Measurements from ENCODE around the gene AGPS.

Gene AGPS

GRCh38 chr2:177403838-177404237 lies 11.3 kb downstream of the AGPS start (continued):
- TF ChIP-seq PRDM10 (tag by site-specific recombination; IDR thresholded peaks at IDR 0.05) = no peak
- no peak for TF ChIP-seq ZNF600 (tag by site-specific recombination; IDR thresholded peaks at IDR 0.05)
- TF ChIP-seq ZSCAN18 (tag by site-specific recombination; IDR thresholded peaks at IDR 0.05) = no peak
- TF ChIP-seq GLI4 (tag by site-specific recombination; IDR thresholded peaks at IDR 0.05) = no peak

- H3K27ac ChIP-seq (ENCODE audit: extremely low read depth, low read depth, low read length) = no peak overlapping the region
Measured at GRCh38 chr2:177404243-177404642, 11.7 kb downstream of the AGPS start.

DNA sequence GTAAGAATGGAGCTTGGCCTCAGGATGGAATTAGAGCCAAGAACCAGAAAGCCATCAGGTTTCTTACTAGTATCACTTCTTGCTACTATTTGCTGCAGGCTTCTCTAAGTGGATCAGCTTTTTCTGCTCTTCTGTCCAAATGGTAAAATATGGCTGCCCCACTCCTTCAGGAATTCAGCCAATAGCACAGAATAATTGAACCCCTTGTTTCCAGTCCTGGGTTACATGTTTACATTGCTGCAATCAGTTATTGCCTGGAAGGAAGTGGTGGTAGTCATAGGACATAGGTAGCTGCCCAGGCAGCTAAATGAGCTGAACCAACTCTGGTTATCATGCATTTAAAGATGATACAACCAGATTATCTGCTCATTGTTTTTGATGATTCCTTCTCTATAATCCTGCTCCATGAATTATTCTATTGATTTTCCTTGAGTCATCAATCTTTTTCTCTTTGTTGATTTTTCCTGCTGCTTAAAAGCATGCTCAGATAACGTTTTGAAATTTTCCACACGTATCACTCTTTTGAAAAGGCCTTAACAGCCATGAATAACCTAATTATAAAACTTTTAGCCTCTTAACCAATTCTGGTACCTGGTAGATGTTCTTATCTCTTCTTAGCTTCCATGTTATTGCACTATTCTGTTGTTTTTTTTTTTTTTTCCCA lies 12.6 kb downstream of the AGPS start:
- CTCF ChIA-PET = interaction anchor here (0.9 to 3.1 kb wide), 4 partner anchors 11 to 70 kb away, joined by 3 to 18 read pairs (median 4); partner anchors contain the start of gene AGPS
- Histone ChIP-seq H3K9me3 (ENCODE audit: control insufficient read depth, insufficient read depth, low read depth, low read length) (no peaks in the 10 kb centered on the region), H3K27ac (ENCODE audit: extremely low read depth, low read depth, low read length) (no peak overlapping the region), H3K4me1 (ENCODE audit: control insufficient read depth, insufficient read depth, low read length) (peaks cover 13% of the 10 kb centered on the region), H3K36me3 (ENCODE audit: control insufficient read depth in 2 of 2, insufficient read depth in 1 of 2, low read length in 2 of 2) (no peaks in the 10 kb centered on the region), H3K4me3 (ENCODE audit: low read depth, low read length) (no peak overlapping the region)
- TF ChIP-seq ZNF121 (tag by site-specific recombination; IDR thresholded peaks at IDR 0.05) = no peak
- no peak for TF ChIP-seq YY1 (tag by site-specific recombination; IDR thresholded peaks at IDR 0.05)
- TF ChIP-seq GFI1B (tag by site-specific recombination; IDR thresholded peaks at IDR 0.05) = no peak
- TF ChIP-seq ZNF555 (tag by site-specific recombination; conservative IDR thresholded peaks at IDR 0.05) = no peak
- POLR2A ChIA-PET = interaction anchor here (0.9 kb wide), 1 partner anchor 10 kb away, joined by 3 read pairs; no protein-coding TSS in a partner anchor

More at GRCh38 chr2:177404243-177404642, 11.7 kb downstream of the AGPS start:
- peaks cover 13% of the 10 kb centered on the region for H3K4me1 ChIP-seq (ENCODE audit: control insufficient read depth, insufficient read depth, low read length)
- POLR2A ChIA-PET = no interaction called here
- H3K4me3 ChIP-seq (ENCODE audit: low read depth, low read length) = no peak overlapping the region
- no peaks in the 10 kb centered on the region for H3K36me3 ChIP-seq (ENCODE audit: control insufficient read depth in 2 of 2, insufficient read depth in 1 of 2, low read length in 2 of 2)
- CTCF ChIA-PET = interaction anchor here (0.9 to 3.1 kb wide), 3 partner anchors 11 to 12 kb away, joined by 3 to 18 read pairs (median 5); partner anchors contain the start of gene AGPS
- no peaks in the 10 kb centered on the region for H3K9me3 ChIP-seq (ENCODE audit: control insufficient read depth, insufficient read depth, low read depth, low read length)
- TF ChIP-seq ZNF571 (tag by site-specific recombination; IDR thresholded peaks at IDR 0.05) = no peak
- TF ChIP-seq ZNF146 (tag by site-specific recombination; IDR thresholded peaks at IDR 0.05) = no peak
- TF ChIP-seq ZBTB8A (tag by site-specific recombination; IDR thresholded peaks at IDR 0.05) = no peak
- TF ChIP-seq ZNF19 (tag by site-specific recombination; IDR thresholded peaks at IDR 0.05; ENCODE audit: low read depth) = no peak
- TF ChIP-seq YY2 (tag by site-specific recombination; IDR thresholded peaks at IDR 0.05) = no peak
- no peak for TF ChIP-seq ZNF169 (tag by site-specific recombination; IDR thresholded peaks at IDR 0.05)
- TF ChIP-seq, protein P1, sequence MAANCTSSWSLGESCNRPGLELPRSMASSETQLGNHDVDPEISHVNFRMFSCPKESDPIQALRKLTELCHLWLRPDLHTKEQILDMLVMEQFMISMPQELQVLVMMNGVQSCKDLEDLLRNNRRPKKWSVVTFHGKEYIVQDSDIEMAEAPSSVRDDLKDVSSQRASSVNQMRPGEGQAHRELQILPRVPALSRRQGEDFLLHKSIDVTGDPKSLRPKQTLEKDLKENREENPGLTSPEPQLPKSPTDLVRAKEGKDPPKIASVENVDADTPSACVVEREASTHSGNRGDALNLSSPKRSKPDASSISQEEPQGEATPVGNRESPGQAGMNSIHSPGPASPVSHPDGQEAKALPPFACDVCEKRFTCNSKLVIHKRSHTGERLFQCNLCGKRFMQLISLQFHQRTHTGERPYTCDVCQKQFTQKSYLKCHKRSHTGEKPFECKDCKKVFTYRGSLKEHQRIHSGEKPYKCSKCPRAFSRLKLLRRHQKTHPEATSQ (tag by site-specific recombination; IDR thresholded peaks at IDR 0.05) = no peak
- TF ChIP-seq ZNF791 (tag by site-specific recombination; IDR thresholded peaks at IDR 0.05) = no peak

All from HEK293 (cell line).